Putamen (tissue), 1 donor: ENCODE results near the gene HTR2B.
"Not testable (repeated sequence)": the region's sequence is repeated elsewhere in the genome, so short reads cannot be mapped to it uniquely, and the experiment has no call there.

Experiments
- DNase-seq: peaks from one replicate; pipeline ENCODE4 v3.0.0-alpha.2; 2016; ENCODE audit warnings: low spot score

Gene HTR2B

GRCh38 chr2:231133365-231134099, 8.7 kb upstream of the HTR2B start:
- DNase-seq, result no peak

DNA sequence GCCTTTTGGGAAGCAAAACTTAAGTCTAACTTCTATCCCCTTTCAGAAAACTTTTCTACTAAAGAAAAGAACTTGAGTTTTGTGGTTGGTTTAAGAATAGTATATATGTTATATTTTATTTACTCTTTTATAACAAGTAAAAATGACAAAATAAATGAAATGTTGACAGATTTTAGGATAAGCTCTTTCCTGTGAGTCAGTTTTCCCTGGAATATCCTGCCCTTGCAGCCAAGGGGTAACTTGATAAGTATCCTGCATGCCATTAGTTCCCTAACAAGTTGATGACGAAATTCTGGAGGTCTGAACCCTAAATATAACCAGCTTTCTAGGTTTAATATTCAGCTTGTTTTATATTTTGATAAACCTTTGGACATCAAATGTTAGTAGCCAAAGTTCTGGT, 7.3 kb upstream of the HTR2B start:
- DNase-seq, result no peak

- no peak for DNase-seq
Measured at GRCh38 chr2:231130336-231131056, 5.7 kb upstream of the HTR2B start.

GRCh38 chr2:231129216-231129615, 4.4 kb upstream of the HTR2B start:
- DNase-seq, result no peak

DNA sequence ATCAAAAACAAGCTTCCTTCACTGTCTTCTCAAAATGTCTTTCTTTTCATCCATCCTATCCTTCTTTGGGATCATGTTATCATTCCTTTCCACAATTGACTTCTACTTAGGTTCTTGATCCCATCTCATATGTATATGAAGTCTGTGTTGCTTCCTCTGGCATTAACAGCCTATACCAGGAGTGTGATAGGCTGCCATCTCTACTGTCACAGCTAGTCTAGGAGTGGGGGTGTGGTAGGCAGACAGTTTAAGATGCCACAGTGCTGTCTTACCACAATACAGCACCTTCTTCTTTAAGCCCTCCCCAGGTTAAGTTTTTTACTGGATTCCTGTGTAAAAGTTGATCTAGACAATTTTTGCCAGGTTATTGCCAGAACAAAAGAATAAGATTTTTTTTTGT, 3.7 kb upstream of the HTR2B start:
- no peak for DNase-seq

- DNase-seq, result no peak
Measured at GRCh38 chr2:231127936-231128335, 3.1 kb upstream of the HTR2B start.

GRCh38 chr2:231127480-231127879, 2.6 kb upstream of the HTR2B start:
- no peak for DNase-seq

DNA sequence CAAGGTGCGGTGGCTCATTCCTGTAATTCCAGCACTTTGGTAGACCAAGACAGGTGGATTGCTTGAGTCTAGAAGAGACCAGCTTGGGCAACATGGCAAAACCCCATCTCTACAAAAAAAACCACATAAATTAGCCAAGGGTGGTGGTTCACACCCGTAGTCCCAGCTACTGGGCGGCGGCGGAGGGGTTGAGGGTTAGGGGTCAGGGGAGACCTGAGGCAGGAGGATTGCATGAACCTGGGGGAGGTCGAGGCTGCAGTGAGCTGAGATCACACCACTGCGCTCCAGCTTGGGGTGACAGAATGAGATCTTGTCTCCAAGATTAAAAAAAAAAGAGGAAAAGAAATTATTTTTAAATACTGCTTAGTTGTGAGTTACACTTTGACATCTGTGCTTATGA, 1.3 kb upstream of the HTR2B start:
- no peak for DNase-seq

DNA sequence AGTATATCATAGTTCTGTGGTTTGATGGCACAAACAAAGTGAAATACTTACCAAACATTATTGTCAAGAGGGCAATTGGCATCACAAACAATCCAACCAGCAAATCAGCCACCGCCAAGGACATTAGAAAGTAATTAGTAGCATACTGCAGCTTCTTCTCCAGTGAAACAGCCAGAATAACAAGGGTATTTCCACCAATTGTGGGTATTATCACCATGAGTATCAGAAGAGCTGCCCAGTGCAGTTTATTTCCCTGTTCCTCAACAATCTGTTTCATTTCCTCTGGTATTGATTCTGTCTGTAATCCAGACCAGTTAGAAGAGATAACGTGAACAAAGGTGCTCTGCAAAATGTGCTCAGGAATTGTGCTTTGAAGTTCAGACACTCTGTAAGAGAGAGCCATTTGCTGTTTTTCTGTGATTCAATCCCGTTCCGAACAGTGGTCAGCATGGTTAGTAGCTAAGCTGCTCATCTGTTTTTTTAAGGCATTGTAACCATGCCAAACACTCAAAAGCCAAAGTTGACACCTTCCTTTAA, 1.4 kb downstream of the HTR2B start:
- DNase-seq, result no peak

DNA sequence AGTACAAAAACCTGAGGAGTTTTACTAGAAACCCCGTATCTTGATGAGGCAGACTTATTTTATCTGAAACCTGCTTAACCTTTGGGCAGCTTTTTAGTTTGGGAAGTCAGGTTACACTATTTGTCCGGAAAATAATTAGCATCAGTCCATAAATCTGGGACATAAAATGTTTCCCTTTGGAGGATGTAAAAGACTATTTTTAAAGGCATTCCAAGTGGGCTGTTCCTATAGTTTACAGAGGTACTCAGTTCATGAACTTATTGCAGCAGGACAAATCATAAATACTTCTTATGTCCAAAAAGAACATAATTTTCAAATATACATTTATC, 6.3 kb downstream of the HTR2B start:
- no peak for DNase-seq

DNA sequence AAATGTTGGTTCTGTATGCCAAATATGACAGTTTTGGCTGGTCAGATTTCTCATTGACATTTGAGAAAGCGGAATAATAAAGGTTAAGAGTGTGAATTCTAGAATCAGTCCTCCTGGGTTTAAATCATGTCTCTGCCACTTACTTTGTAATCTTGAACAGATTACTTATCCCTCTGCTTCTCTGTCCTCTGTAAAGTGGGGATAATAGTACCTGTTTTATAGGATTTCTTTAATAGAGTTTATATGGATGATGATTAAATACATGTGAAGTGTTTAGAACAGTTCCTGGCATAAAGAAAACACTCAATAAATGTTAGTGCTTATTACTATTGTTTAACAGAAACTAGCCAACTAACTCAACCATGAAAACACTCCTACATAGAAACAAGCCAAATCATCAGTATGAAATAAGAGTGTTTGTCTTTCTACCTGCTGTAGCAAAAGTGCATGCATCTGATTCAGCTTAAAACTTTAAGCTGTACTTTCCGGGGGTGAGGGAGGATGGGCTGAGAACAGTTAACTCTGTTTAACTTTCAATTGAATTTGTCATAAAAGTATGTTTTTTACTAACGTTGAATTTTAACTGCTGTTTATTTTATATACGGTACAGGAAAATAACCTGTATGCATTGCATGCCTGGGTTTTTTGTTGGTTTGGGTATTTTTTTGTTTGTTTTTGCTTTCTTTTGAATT, 6.8 kb downstream of the HTR2B start:
- no peak for DNase-seq

- DNase-seq, result no peak
Measured at GRCh38 chr2:231117148-231117547, 7.7 kb downstream of the HTR2B start.

DNA sequence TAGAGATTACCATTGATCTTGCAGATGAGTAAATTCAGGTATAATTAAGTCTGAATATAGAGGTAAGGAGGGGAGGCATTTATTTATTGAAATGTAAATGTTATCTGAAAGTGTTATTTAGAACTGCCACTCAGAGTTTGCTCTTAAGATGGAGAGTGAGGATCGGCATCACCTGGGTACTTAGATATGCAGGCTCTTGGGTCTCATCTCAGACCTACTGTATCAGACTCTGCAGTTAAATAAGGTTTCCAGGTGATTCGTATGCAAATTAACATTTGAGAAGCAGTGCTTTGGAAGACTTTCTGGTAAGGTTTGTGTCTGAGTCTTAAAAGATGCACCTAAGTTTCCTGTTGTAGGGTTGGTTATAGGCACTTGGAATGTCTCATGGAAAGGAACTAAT, 9.2 kb downstream of the HTR2B start:
- no peak for DNase-seq

- DNase-seq, result no peak
Measured at GRCh38 chr2:231113489-231113888, 11.4 kb downstream of the HTR2B start.

DNA sequence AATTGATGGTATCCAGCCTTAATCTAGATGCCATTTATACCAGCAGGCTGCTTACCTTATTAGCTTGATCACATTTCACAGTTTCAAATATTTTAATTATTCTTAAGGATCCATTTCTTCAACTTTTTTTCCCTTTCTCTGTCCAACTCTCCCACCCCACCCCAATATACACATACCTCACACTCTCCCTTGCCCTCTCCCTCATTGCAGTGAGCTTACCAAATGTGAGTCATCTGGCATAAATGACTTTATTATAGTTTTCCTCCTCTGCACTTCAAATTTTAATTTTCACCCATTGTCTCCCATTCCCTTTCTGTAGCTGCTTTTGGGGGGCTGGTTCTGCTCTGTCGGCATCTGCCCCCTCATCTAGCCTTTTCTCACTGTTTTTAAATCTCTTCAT, 12.9 kb downstream of the HTR2B start:
- peak; percentile 34 for DNase-seq

- no peak for DNase-seq
Measured at GRCh38 chr2:231110551-231110950, 14.3 kb downstream of the HTR2B start.

DNA sequence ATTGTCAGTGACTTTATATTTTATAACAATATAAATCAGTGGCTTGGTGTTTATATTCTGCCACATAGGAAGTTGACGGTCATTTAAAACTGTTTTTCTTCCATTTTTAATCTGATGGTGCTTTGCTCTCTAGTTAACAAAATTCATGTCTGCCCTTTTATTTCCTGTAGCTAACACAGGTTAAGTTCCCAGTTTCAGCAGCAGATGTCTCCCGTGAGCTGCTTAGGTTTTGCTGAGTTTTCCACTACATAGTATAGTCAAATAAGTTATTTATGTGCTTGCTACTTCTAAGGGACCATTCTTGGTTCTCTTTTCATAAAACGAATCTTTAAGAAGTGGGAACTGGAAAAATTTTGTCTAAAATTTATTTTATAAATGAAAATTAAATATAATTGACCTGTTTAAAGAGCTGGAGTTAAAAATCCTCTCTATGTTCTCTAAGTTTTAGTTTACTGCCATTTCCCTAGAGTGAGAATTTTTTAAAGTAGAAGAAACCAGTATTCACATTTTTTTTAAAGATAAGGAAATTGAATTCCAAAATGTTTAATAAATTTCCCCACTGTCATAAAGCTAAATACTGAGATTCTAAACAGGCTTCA, 20.6 kb downstream of the HTR2B start:
- DNase-seq, result peak; percentile 67

- DNase-seq, result no peak
Measured at GRCh38 chr2:231102772-231103171, 22.1 kb downstream of the HTR2B start.

- DNase-seq, result no peak
Measured at GRCh38 chr2:231100990-231101389, 23.9 kb downstream of the HTR2B start.

DNA sequence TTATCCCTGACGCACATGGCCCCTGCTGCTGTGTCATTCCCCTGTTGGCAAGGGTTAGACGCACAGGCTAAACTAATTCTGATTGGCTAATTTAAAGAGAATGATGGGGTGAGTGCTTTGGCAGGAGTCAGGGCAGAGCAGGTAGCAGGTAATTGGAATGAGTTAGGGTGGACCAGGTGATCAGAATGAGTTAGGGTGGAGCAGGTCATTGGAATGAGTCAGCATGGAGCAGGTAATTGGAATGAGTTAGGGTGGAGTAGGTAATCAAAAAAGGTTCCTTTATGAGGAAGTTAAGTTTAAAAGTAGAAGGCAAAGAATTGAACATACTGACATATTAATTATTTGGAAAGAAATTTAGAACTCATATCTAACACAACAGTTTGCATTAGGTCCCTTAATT, 24.5 kb downstream of the HTR2B start:
- DNase-seq, result not testable (repeated sequence)

GRCh38 chr2:231099918-231100317, 24.9 kb downstream of the HTR2B start:
- DNase-seq, result no peak

GRCh38 chr2:231094736-231095346, 30.0 kb downstream of the HTR2B start:
- DNase-seq, result no peak
